ENCODE data around the gene GNA14. TPM values are rescaled to one million over a fixed set of nuclear protein-coding genes. Genes with fewer than 3 reads are reported as not detected.
A peak's percentile ranks its signal among the peaks of the same experiment; 100 is the strongest.

GNA14 gene
- total and polyA plus RNA-seq, 2 of the 8 experiments (the other 6 are each of a cell fraction or from before 2014, with no cell fraction given) = 3.4 to 6.3 TPM

DNA sequence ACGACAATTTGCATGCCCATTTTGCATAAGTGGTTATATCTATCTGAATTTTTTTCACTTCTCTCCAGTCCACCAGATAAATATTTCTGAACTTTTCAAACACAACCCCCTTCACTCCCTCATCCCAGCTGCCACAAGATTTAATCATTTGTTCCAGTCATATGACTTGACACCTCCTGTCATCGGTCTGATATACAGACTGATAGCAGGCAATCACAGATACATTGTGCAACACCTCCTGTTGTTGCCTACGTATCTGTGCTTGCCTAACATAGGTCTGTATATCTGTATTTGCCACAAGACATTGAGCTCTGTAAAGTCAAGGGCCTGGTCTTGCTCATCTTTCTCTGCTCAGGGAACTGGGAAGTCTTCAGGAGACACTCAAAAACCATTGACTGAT is 65.6 kb downstream of the GNA14 start:
- H2BK120ac ChIP-seq (replicated peaks; ENCODE audit: low read depth, low read length) = peak overlapping the region; percentile 40
- no peaks in the 10 kb centered on the region for H3K36me3 ChIP-seq (ENCODE audit: control insufficient read depth in 2 of 4, insufficient read depth in 4 of 4, low read length in 3 of 4)
- H4K91ac ChIP-seq (replicated peaks; ENCODE audit: insufficient read length, low read length) = peak overlapping the region; percentile 23
- no peak overlapping the region for H4K8ac ChIP-seq (ENCODE audit: extremely low read depth, insufficient read depth, low read length)
- H3K4me2 ChIP-seq (ENCODE audit: insufficient read depth in 1 of 2, low read depth in 2 of 2, low read length in 2 of 2) = no peak overlapping the region
- H3K14ac ChIP-seq (ENCODE audit: insufficient read length) = no peak overlapping the region
- no peak overlapping the region for H3K9ac ChIP-seq (replicated peaks in 1 of 4; ENCODE audit: extremely low read depth in 1 of 4, low read depth in 3 of 4, low read length in 3 of 4)
- 86% methylated on average over 3 of the region's 3 CpGs; no CpG with 5 or more reads in 1 of the 2 experiments for WGBS, 2 experiments (ENCODE audit: extremely low coverage in 1 of 2, insufficient coverage in 1 of 2, insufficient read length in 1 of 2, insufficient replicate concordance in 2 of 2, low coverage in 1 of 2, low lambda C conversion rate in 2 of 2, missing lambda C conversion rate in 1 of 2)
- CTCF ChIA-PET (ENCODE audit: partially characterized antibody) = interaction anchor here (0.5 to 1.6 kb wide), 2 partner anchors 39 to 113 kb away, joined by 3 to 6 read pairs; no protein-coding TSS in a partner anchor
- H2BK12ac ChIP-seq (ENCODE audit: low read depth, low read length) = peak overlapping the region; percentile 85; the same call in 1 of the 2 replicates
- H3K27ac ChIP-seq (ENCODE audit: low read depth, low read length) = no peak overlapping the region
- H3K23me2 ChIP-seq (ENCODE audit: low read depth, low read length) = no peaks in the 10 kb centered on the region
- no peak overlapping the region for H4K5ac ChIP-seq (ENCODE audit: insufficient read length, low read depth, low read length)
- no peaks in the 10 kb centered on the region for H4K20me1 ChIP-seq (replicated peaks in 1 of 2; ENCODE audit: control insufficient read depth in 1 of 2, insufficient read depth in 2 of 2, low read length in 2 of 2)
- no peak overlapping the region for H2AFZ ChIP-seq (ENCODE audit: low read length)
- peak overlapping the region; percentile 100 for H2BK20ac ChIP-seq (ENCODE audit: low read length)
- no peaks in the 10 kb centered on the region for H3K27me3 ChIP-seq (replicated peaks in 1 of 4; ENCODE audit: control insufficient read depth in 3 of 4, extremely low read depth in 1 of 4, insufficient read depth in 3 of 4, low read length in 3 of 4)
- H3K56ac ChIP-seq (replicated peaks; ENCODE audit: insufficient read length, low read depth, low read length) = no peak overlapping the region
- no peaks in the 10 kb centered on the region for H3K79me2 ChIP-seq (ENCODE audit: control insufficient read depth in 1 of 2, insufficient read depth in 2 of 2, low read length in 2 of 2)
- peaks cover 3 to 17% (median 11%) of the 10 kb centered on the region in 4 experiments; a peak in 4 of 7 replicates for H3K4me1 ChIP-seq (replicated peaks in 1 of 4; ENCODE audit: control insufficient read depth in 3 of 4, insufficient read depth in 4 of 4, low read length in 3 of 4)
- H2BK5ac ChIP-seq (ENCODE audit: low read depth, low read length) = peak overlapping the region; percentile 79; the same call in 1 of the 2 replicates
- H3K9me3 ChIP-seq (ENCODE audit: insufficient read depth in 2 of 2, low read depth in 1 of 2, low read length in 1 of 2) = no peaks in the 10 kb centered on the region
- H3K4ac ChIP-seq (replicated peaks; ENCODE audit: insufficient read length, low read depth, low read length) = no peak overlapping the region
- DNase-seq (ENCODE audit: low read depth in 1 of 2, low spot score in 2 of 2) = no peak
- H3K23ac ChIP-seq (ENCODE audit: insufficient read length) = no peak overlapping the region
- no peak for FAIRE-seq
- H3K4me3 ChIP-seq (ENCODE audit: extremely low read depth in 1 of 4, insufficient read depth in 2 of 4, low read depth in 3 of 4, low read length in 4 of 4) = no peak overlapping the region
- no peaks in the 10 kb centered on the region; the same call in 1 of the 2 replicates for H3K79me1 ChIP-seq (ENCODE audit: low read depth, low read length)
- POLR2A ChIA-PET (ENCODE audit: partially characterized antibody) = no interaction called here
- H2AK5ac ChIP-seq (ENCODE audit: low read depth, low read length) = peak overlapping the region; percentile 80; the same call in 1 of the 2 replicates
- H3K18ac ChIP-seq (ENCODE audit: extremely low read depth, low read length) = peak overlapping the region; percentile 51; the same call in 1 of the 2 replicates
- peak overlapping the region; percentile 31; the same call in 1 of the 2 replicates for H2BK15ac ChIP-seq (ENCODE audit: low read length)
- TF ChIP-seq CBX5 (IDR thresholded peaks at IDR 0.05; ENCODE audit: low read depth, low read length) (no peak), TBP (IDR thresholded peaks at IDR 0.05; ENCODE audit: low read depth, low read length) (no peak), JUN (IDR thresholded peaks at IDR 0.05; ENCODE audit: low read depth, low read length) (no peak), SP4 (IDR thresholded peaks at IDR 0.05; ENCODE audit: low read length) (no peak), SIRT6 (IDR thresholded peaks at IDR 0.05; ENCODE audit: low read length) (no peak), RFX5 (IDR thresholded peaks at IDR 0.05; ENCODE audit: borderline replicate concordance, low read depth, low read length) (no peak), POU5F1 (IDR thresholded peaks at IDR 0.05; ENCODE audit: low read depth, low read length) (no peak), SRF (IDR thresholded peaks at IDR 0.05; ENCODE audit: low read depth, low read length) (no peak), SIX5 (IDR thresholded peaks at IDR 0.05; ENCODE audit: low read depth, low read length) (no peak), TAF1 (IDR thresholded peaks at IDR 0.05; ENCODE audit: low read depth, low read length) (no peak)
- TF ChIP-seq, protein P1, sequence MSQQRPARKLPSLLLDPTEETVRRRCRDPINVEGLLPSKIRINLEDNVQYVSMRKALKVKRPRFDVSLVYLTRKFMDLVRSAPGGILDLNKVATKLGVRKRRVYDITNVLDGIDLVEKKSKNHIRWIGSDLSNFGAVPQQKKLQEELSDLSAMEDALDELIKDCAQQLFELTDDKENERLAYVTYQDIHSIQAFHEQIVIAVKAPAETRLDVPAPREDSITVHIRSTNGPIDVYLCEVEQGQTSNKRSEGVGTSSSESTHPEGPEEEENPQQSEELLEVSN (IDR thresholded peaks at IDR 0.05) = no peak

Measured in H1 (cell line).